Keratinocyte (primary cell): ENCODE measurements around the gene RIN3. TPM values are rescaled to one million over a fixed set of nuclear protein-coding genes. Genes with fewer than 3 reads are reported as not detected.

Experiments used
- DNase-seq: peaks from one replicate; pipeline ENCODE4 v3.0.0-alpha.2; 2011; ENCODE audit warnings: low read depth, missing footprints, low spot score
- FAIRE-seq: peaks from 2 replicates; lab custom pipeline; 2011; peaks lifted over from hg19 to GRCh38; lab: Jason Lieb, UNC
- H2AFZ ChIP-seq: 2 replicates; pipeline ENCODE4 v1.6.0; 2012; ENCODE audit warnings: low read length, control low read depth, inconsistent platforms; ENCODE audit not compliant: control insufficient read depth
- H3K27ac ChIP-seq: 2 replicates; pipeline ENCODE4 v1.5.1; 2011; ENCODE audit warnings: low read length; ENCODE audit not compliant: control insufficient read depth, insufficient read depth
- H3K27me3 ChIP-seq: 3 replicates; pipeline ENCODE4 v1.6.0; 2011; ENCODE audit warnings: low read length; ENCODE audit not compliant: control insufficient read depth, insufficient read depth; ENCODE audit errors: extremely low read depth
- H3K36me3 ChIP-seq, 2 experiments: 2 replicates in 1 of 2; 3 replicates in 1 of 2; pipeline ENCODE4 v1.5.1; 2011; ENCODE audit warnings: low read length in 2 of 2, mild to moderate bottlenecking in 1 of 2; ENCODE audit not compliant: control insufficient read depth in 2 of 2, insufficient read depth in 2 of 2; ENCODE audit errors: extremely low read depth in 1 of 2
- H3K4me1 ChIP-seq: 3 replicates; pipeline ENCODE4 v1.5.1; 2011; ENCODE audit warnings: low read length; ENCODE audit not compliant: control insufficient read depth, insufficient read depth; ENCODE audit errors: extremely low read depth
- H3K4me2 ChIP-seq: 3 replicates; pipeline ENCODE4 v1.6.0; 2011; ENCODE audit warnings: low read depth, low read length; ENCODE audit not compliant: control insufficient read depth, insufficient read depth; ENCODE audit errors: extremely low read depth
- H3K4me3 ChIP-seq, 3 experiments: fragments of 200-600 bp in 1 of 3; sonication (generic) in 1 of 3; 2 replicates in 2 of 3; 3 replicates in 1 of 3; pipeline ENCODE4 v1.5.1; 2011 to 2016; ENCODE audit warnings: low read length in 3 of 3, mild to moderate bottlenecking in 3 of 3, control low read depth in 2 of 3, inconsistent platforms in 1 of 3, low read depth in 1 of 3, mixed read lengths in 1 of 3, mixed run types in 1 of 3, moderate library complexity in 1 of 3; ENCODE audit not compliant: control insufficient read depth in 2 of 3, insufficient read depth in 2 of 3; ENCODE audit errors: extremely low read depth in 1 of 3
- H3K79me2 ChIP-seq: 2 replicates; pipeline ENCODE4 v1.6.0; 2012; ENCODE audit warnings: low read length; ENCODE audit not compliant: control insufficient read depth, insufficient read depth
- H3K9ac ChIP-seq: 3 replicates; pipeline ENCODE4 v1.6.0; 2011; ENCODE audit warnings: low read length; ENCODE audit not compliant: control insufficient read depth, insufficient read depth; ENCODE audit errors: extremely low read depth
- H3K9me1 ChIP-seq: 3 replicates; pipeline ENCODE4 v1.6.0; 2011; ENCODE audit warnings: low read length; ENCODE audit not compliant: control insufficient read depth, insufficient read depth; ENCODE audit errors: extremely low read depth
- H3K9me3 ChIP-seq: 2 replicates; pipeline ENCODE4 v1.5.1; 2012; ENCODE audit warnings: low read depth, low read length; ENCODE audit not compliant: control insufficient read depth
- H4K20me1 ChIP-seq: 3 replicates; pipeline ENCODE4 v1.6.0; 2011; ENCODE audit warnings: low read length; ENCODE audit not compliant: control insufficient read depth, insufficient read depth; ENCODE audit errors: extremely low read depth
- CTCF ChIP-seq, 3 experiments: IDR thresholded peaks in 1 of 3; conservative IDR thresholded peaks in 1 of 3; optimal IDR thresholded peaks in 1 of 3; 2 replicates in 2 of 3; 3 replicates in 1 of 3; pipeline versions ENCODE3 to v1.5.1; 2011; ENCODE audit warnings: low read length in 3 of 3, mild to moderate bottlenecking in 3 of 3, moderate library complexity in 2 of 3, control low read depth in 1 of 3, inconsistent platforms in 1 of 3; ENCODE audit not compliant: insufficient read depth in 2 of 3; ENCODE audit errors: extremely low read depth in 1 of 3
- EZH2 ChIP-seq: IDR thresholded peaks from one replicate; pipeline ENCODE4 v1.6.1; 2012; ENCODE audit warnings: inconsistent platforms, mild to moderate bottlenecking, low read length, moderate library complexity
- dilution Hi-C: fragments of 300-500 bp; cut with MboI; formaldehyde crosslinking; loops from one replicate; pipeline ENCODE4 v1.7.0; 2020; ENCODE audit warnings: low sequenced_read_pairs; ENCODE audit not compliant: extremely low pct_ligation_motif_present
- polyA plus RNA-seq, 5 experiments: library from polyadenylated mRNA; depleted of rRNA in 3 of 5; stranded (reverse) in 3 of 5; stranded (forward) in 1 of 5; unstranded in 1 of 5; fragments of >200 nt; gene quantifications; 1 replicate in 1 of 5; 2 replicates in 3 of 5; 3 replicates in 1 of 5; pipeline versions ENCODE4 v1.2.1 to v1.2.3, GENCODE V29; 2011 to 2012; ENCODE audit warnings: missing spikeins in 2 of 5, low read depth in 1 of 5, low replicate concordance in 1 of 5

RIN3 gene
- polyA plus RNA-seq, 1 donor (not counting 4 experiments of a cell fraction or from before 2014, with no cell fraction given) = 1.2 TPM

GRCh38 chr14:92663049-92663448 lies 149.5 kb downstream of the RIN3 start:
- H3K4me3 ChIP-seq = no peak overlapping the region
- H2AFZ ChIP-seq = no peak overlapping the region
- no peaks in the 10 kb centered on the region for H3K9me3 ChIP-seq
- no peak for DNase-seq
- H3K27ac ChIP-seq = no peak overlapping the region
- H3K9me1 ChIP-seq = no peaks in the 10 kb centered on the region
- peaks cover 0 to 3% of the 10 kb centered on the region in 2 experiments for H3K36me3 ChIP-seq
- H3K9ac ChIP-seq = no peak overlapping the region
- no peaks in the 10 kb centered on the region for H3K27me3 ChIP-seq
- no peak for FAIRE-seq
- H3K4me2 ChIP-seq = no peak overlapping the region
- no peak for TF ChIP-seq CTCF (optimal IDR thresholded peaks at IDR 0.05 in 1 of 3, IDR thresholded peaks at IDR 0.05 in 1 of 3, conservative IDR thresholded peaks at IDR 0.05 in 1 of 3; ENCODE audit: extremely low read depth in 1 of 3, insufficient read depth in 2 of 3, low read length in 3 of 3)
- no peak for TF ChIP-seq EZH2
- H3K4me1 ChIP-seq = peaks cover 13% of the 10 kb centered on the region
- dilution Hi-C loops = no loop called here
- H3K79me2 ChIP-seq = no peaks in the 10 kb centered on the region
- H4K20me1 ChIP-seq = no peaks in the 10 kb centered on the region

- Histone ChIP-seq H3K4me1 (no peaks in the 10 kb centered on the region), H3K36me3 (no peaks in the 10 kb centered on the region), H3K27me3 (no peaks in the 10 kb centered on the region), H4K20me1 (no peaks in the 10 kb centered on the region), H3K4me2 (no peak overlapping the region), H3K79me2 (no peaks in the 10 kb centered on the region), H3K9ac (no peak overlapping the region), H3K27ac (no peak overlapping the region), H3K9me3 (no peaks in the 10 kb centered on the region), H3K9me1 (no peaks in the 10 kb centered on the region), H2AFZ (no peak overlapping the region), H3K4me3 (no peak overlapping the region)
- TF ChIP-seq EZH2 (no peak), CTCF (optimal IDR thresholded peaks at IDR 0.05 in 1 of 3, IDR thresholded peaks at IDR 0.05 in 1 of 3, conservative IDR thresholded peaks at IDR 0.05 in 1 of 3; ENCODE audit: extremely low read depth in 1 of 3, insufficient read depth in 2 of 3, low read length in 3 of 3) (no peak)
- dilution Hi-C loops = no loop called here
- no peak for DNase-seq
- FAIRE-seq = no peak
These were observed 152.1 kb downstream of the RIN3 start for GRCh38 chr14:92665661-92666110.
